Measurements from ENCODE around the gene STAG2.

The STAG2 gene

GRCh38 chrX:124018023-124018422 is 56.5 kb downstream of the STAG2 start:
- no peak overlapping the region for H3K4me3 ChIP-seq (ENCODE audit: low read length)
- H4K20me1 ChIP-seq (ENCODE audit: insufficient read depth, low read length): peaks cover 24% of the 10 kb centered on the region; the same call in 1 of the 2 replicates
- H3K79me2 ChIP-seq (ENCODE audit: low read length): peaks cover 93% of the 10 kb centered on the region
- H3K9me3 ChIP-seq (replicated peaks; ENCODE audit: insufficient read depth, low read length): no peaks in the 10 kb centered on the region
- no peak overlapping the region for H3K27ac ChIP-seq (ENCODE audit: low read length)
- TF ChIP-seq EZH2phosphoT487 (IDR thresholded peaks at IDR 0.05; ENCODE audit: low read length) (no peak), CTCF (IDR thresholded peaks at IDR 0.05; ENCODE audit: low read length) (peak; percentile 7; the same call in 1 of the 2 replicates), EZH2 (optimal IDR thresholded peaks at IDR 0.05; ENCODE audit: low read depth, low read length) (no peak)
- no peaks in the 10 kb centered on the region for H3K9me2 ChIP-seq (replicated peaks; ENCODE audit: insufficient read depth, low read length)
- H3K36me3 ChIP-seq (replicated peaks; ENCODE audit: insufficient read depth, low read length): no peaks in the 10 kb centered on the region
- no peaks in the 10 kb centered on the region for H3F3A ChIP-seq (ENCODE audit: insufficient read depth, low read length)
- H3K27me3 ChIP-seq (replicated peaks; ENCODE audit: insufficient read depth, low read length): no peaks in the 10 kb centered on the region
- no peak overlapping the region for H2AFZ ChIP-seq (ENCODE audit: low read length)
- H3K9ac ChIP-seq (ENCODE audit: low read length): no peak overlapping the region
- no peak for DNase-seq
- no peak overlapping the region for H3K4me2 ChIP-seq (ENCODE audit: low read depth, low read length)
- no peaks in the 10 kb centered on the region for H3K4me1 ChIP-seq (ENCODE audit: low read length)

- H3K9me2 ChIP-seq (replicated peaks; ENCODE audit: insufficient read depth, low read length): no peaks in the 10 kb centered on the region
- H3K4me2 ChIP-seq (ENCODE audit: low read depth, low read length): no peak overlapping the region
- peaks cover 10% of the 10 kb centered on the region; the same call in 1 of the 2 replicates for H4K20me1 ChIP-seq (ENCODE audit: insufficient read depth, low read length)
- TF ChIP-seq EZH2phosphoT487 (IDR thresholded peaks at IDR 0.05; ENCODE audit: low read length): no peak
- no peak for TF ChIP-seq EZH2 (optimal IDR thresholded peaks at IDR 0.05; ENCODE audit: low read depth, low read length)
- TF ChIP-seq CTCF (IDR thresholded peaks at IDR 0.05; ENCODE audit: low read length): no peak
- H3K27me3 ChIP-seq (replicated peaks; ENCODE audit: insufficient read depth, low read length): no peaks in the 10 kb centered on the region
- no peaks in the 10 kb centered on the region for H3F3A ChIP-seq (ENCODE audit: insufficient read depth, low read length)
- H3K27ac ChIP-seq (ENCODE audit: low read length): no peak overlapping the region
- no peak overlapping the region for H3K9ac ChIP-seq (ENCODE audit: low read length)
- H2AFZ ChIP-seq (ENCODE audit: low read length): no peak overlapping the region
- peaks cover 63% of the 10 kb centered on the region for H3K79me2 ChIP-seq (ENCODE audit: low read length)
- no peaks in the 10 kb centered on the region for H3K4me1 ChIP-seq (ENCODE audit: low read length)
- no peaks in the 10 kb centered on the region; the same call in 1 of the 2 replicates for H3K36me3 ChIP-seq (replicated peaks; ENCODE audit: insufficient read depth, low read length)
- no peak for DNase-seq
- no peak overlapping the region for H3K4me3 ChIP-seq (ENCODE audit: low read length)
- H3K9me3 ChIP-seq (replicated peaks; ENCODE audit: insufficient read depth, low read length): no peaks in the 10 kb centered on the region
These were observed 62.3 kb downstream of the STAG2 start for GRCh38 chrX:124023838-124024238.

- no peaks in the 10 kb centered on the region for H3K4me1 ChIP-seq (ENCODE audit: low read length)
- no peaks in the 10 kb centered on the region for H3F3A ChIP-seq (ENCODE audit: insufficient read depth, low read length)
- H3K9me2 ChIP-seq (replicated peaks; ENCODE audit: insufficient read depth, low read length): no peaks in the 10 kb centered on the region
- H3K36me3 ChIP-seq (replicated peaks; ENCODE audit: insufficient read depth, low read length): no peaks in the 10 kb centered on the region; the same call in 1 of the 2 replicates
- DNase-seq: no peak
- no peak overlapping the region for H3K4me3 ChIP-seq (ENCODE audit: low read length)
- no peaks in the 10 kb centered on the region for H3K9me3 ChIP-seq (replicated peaks; ENCODE audit: insufficient read depth, low read length)
- H3K4me2 ChIP-seq (ENCODE audit: low read depth, low read length): no peak overlapping the region
- TF ChIP-seq EZH2 (optimal IDR thresholded peaks at IDR 0.05; ENCODE audit: low read depth, low read length) (no peak), CTCF (IDR thresholded peaks at IDR 0.05; ENCODE audit: low read length) (no peak), EZH2phosphoT487 (IDR thresholded peaks at IDR 0.05; ENCODE audit: low read length) (no peak)
- no peaks in the 10 kb centered on the region for H3K27me3 ChIP-seq (replicated peaks; ENCODE audit: insufficient read depth, low read length)
- H4K20me1 ChIP-seq (ENCODE audit: insufficient read depth, low read length): no peaks in the 10 kb centered on the region
- H2AFZ ChIP-seq (ENCODE audit: low read length): no peak overlapping the region
- no peak overlapping the region for H3K27ac ChIP-seq (ENCODE audit: low read length)
- H3K79me2 ChIP-seq (ENCODE audit: low read length): peaks cover 38% of the 10 kb centered on the region
- H3K9ac ChIP-seq (ENCODE audit: low read length): no peak overlapping the region
These were observed 65.0 kb downstream of the STAG2 start for GRCh38 chrX:124026529-124026928.
